Retinal pigment epithelial cell (primary cell): Measurements from ENCODE around the gene GNB1.

Source experiments
- DNase-seq: peaks from one replicate; pipeline ENCODE4 v3.0.0-alpha.2; 2010; ENCODE audit warnings: low read depth
- H3K4me3 ChIP-seq: 2 replicates; pipeline ENCODE4 v1.5.1; 2011; ENCODE audit warnings: mild to moderate bottlenecking, low read length, control low read depth, moderate library complexity
- CTCF ChIP-seq: conservative IDR thresholded peaks from 2 replicates; pipeline ENCODE4 v1.5.1; 2011; ENCODE audit warnings: low read depth, low read length, control low read depth, inconsistent platforms

The GNB1 gene

GRCh38 chr1:1847890-1848289 lies 43.0 kb downstream of the GNB1 start:
- H3K4me3 ChIP-seq: no peak overlapping the region
- TF ChIP-seq CTCF: no peak
- no peak for DNase-seq

- peak; percentile 82 for DNase-seq
- H3K4me3 ChIP-seq: no peak overlapping the region
- TF ChIP-seq CTCF: no peak
Measured at GRCh38 chr1:1847061-1847850, 43.6 kb downstream of the GNB1 start.

GRCh38 chr1:1846386-1846918 lies 44.4 kb downstream of the GNB1 start:
- no peak for DNase-seq
- TF ChIP-seq CTCF: no peak

GRCh38 chr1:1842360-1843146 lies 48.3 kb downstream of the GNB1 start:
- DNase-seq: no peak
- TF ChIP-seq CTCF: no peak
- H3K4me3 ChIP-seq: no peak overlapping the region

More at GRCh38 chr1:1846386-1846918, 44.4 kb downstream of the GNB1 start:
- no peak overlapping the region for H3K4me3 ChIP-seq

- no peak overlapping the region for H3K4me3 ChIP-seq
- TF ChIP-seq CTCF: peak; percentile 24
- no peak for DNase-seq
Measured at GRCh38 chr1:1841575-1841995, 49.3 kb downstream of the GNB1 start.

- no peak for DNase-seq
- H3K4me3 ChIP-seq: no peak overlapping the region
- TF ChIP-seq CTCF: no peak
Measured at GRCh38 chr1:1839311-1839965, 51.4 kb downstream of the GNB1 start.
